GM18508 (cell line): ENCODE data around the gene DSCAM.

Experiments used
- ATAC-seq: cut with Tn5 transposase; IDR thresholded peaks from one replicate; pipeline ENCODE4 v1.9.1; 2021; ENCODE audit warnings: moderate number of reproducible peaks; ENCODE audit not compliant: insufficient read depth, unreplicated experiment

The DSCAM gene

DNA sequence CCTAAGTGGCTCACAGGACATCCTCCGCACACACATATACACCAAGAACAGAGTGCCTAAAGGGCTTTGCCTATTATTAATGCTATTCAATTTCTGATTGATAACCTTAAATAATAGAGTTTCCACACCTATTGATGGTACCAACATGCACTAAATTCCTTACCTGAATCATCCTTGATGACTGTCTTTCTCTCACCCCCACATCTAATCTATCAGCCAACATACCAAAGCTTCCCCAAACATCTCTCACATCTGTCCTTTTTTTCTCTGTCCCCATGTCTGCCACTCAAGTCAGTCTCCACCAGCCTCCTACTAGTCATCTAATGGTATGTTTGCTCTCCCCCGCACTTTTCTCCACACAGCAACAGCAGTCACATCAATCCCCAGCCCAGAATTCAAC lies 174.4 kb downstream of the DSCAM start:
- ATAC-seq: no peak

DNA sequence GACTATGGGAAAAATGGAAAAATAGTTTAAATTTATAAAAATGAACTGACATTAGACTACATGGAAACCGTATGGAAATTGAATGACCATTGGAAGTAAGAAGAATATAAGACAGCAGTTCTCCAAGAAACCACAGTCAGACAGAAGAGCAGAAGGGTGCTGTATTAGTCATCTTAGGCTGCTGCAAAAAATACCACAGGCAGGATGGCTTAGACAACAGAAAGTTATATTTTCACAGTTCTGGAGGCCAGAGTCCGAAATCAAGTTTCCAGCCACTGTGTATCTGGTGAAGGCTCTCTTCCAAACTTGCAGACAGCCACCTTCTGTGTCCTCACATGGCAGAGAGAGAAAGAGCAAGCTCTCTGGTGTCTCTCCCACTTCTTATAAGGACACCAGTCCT lies 175.2 kb downstream of the DSCAM start:
- no peak for ATAC-seq

DNA sequence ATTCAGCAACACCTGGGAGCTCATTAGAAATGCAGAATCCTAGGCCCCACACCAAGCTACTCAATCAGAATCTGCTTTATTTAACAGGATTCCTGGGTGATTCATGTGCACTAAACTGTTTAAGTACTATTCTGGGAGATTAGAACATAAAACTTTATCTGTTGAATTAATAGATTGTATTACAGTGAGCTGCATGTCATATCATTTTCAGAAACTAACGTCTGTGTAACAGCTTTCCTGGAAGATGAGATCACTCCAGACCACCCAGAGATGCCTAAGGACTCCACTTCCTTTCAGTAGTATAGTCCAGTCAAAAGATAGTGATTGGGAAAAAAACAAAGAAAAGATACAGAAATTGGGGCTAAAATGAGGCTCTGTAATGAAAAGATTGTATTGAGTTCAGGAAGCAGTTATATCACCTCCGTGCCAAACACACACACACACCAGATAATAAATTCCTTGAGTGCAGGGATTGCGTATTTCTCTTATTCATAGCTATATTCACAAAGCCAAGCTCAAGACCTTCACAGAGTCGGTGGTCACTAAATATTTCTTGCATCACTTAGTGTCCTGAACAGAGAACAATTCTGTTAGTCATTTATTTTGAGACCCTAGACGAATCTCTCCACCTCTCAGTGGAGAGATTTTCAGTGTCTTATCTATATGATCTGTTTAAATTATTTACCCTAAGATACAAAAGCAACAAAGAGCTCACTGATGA lies 178.2 kb downstream of the DSCAM start:
- ATAC-seq: no peak

DNA sequence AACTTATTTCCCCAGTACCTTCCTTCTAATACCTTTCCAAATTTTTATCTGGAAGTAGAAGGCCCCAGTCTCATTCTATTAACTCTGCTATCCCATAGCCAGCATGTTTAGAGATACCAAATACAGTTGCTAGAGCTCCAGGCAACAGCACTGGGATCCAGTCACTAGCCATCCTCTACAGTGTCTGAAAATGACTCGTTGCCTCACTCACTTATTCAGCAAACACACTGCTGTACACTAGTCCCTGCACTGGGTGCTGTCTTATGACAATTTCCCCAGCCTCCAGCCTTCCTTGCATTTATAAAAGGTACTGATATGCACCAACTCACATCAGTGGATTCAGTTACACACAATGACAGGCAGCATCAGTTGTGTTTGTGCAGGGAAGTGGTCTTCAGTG lies 179.0 kb downstream of the DSCAM start:
- no peak for ATAC-seq

DNA sequence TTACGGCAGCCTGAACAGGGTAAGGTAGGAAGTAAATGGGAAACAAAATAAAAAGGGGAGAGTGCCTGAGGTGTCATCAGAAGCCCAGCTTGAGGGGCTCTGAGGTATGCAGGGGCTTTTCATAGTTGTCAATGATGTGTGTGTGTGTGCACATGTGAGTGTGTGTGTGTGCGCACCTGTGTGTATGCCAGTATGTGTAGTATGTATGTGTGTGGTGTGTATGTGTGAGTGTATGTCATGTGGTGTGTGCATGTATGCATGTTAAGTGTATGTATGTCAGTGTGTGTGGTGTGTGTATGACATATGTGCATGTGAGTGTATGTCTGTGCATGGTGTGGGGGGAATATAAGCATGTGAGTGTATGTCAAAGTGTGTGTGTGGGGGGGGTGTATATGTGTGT lies 184.1 kb downstream of the DSCAM start:
- no peak for ATAC-seq

DNA sequence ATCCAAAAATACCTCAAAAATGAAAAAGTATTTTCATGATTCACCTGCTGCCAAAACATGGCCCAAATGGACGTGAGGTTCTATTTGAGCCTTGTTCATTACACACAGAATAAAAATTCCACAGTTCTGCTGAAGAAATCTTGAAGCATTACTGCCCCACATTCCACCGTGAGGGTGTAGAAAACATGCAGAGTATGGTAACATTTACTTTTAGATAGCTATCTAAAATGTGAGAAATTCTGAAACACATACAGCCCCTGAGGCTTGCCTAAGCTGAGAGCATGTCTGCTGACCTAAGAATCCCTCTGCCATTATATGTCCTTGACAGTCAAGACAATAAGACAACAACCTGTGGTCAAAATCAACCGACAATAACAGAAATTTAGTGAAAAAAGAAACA lies 186.5 kb downstream of the DSCAM start:
- ATAC-seq: no peak

DNA sequence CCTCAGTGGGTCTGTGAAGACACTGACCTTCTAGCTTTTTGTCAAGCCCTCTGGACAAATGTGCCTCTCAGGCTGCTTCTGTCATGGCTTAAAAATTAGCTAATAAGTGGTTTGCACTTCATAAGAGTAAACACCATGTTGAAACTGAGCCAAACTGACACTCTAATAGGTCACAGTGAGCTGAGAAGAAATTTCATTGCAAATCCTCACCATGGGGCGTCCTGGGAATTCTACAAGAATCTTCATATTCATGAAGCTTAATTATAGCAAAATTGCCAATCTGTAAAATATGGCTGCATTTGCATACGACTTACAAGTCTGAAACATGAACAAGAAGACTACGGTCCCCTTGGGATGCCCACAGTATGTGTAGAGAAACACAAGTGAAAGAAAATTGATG lies 188.6 kb downstream of the DSCAM start:
- ATAC-seq: no peak

DNA sequence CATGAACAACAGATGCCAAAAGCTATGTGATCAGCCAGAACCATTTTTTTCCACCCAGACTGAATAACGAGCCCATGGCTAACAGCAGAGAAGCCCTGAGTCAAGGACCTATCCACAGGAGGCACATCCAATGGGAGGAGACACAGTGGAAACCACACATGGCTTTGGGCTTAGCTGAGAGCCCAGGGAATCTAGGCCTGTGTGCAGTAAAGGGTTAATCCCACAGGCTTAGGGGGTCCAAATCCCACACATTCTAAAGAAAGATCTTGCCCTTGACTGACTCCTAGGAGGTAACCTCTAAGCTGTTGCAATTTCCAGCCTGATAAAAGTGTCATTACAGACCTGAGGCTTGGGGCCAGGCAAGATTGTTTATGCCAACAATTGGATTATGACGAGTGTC lies 194.5 kb downstream of the DSCAM start:
- no peak for ATAC-seq

DNA sequence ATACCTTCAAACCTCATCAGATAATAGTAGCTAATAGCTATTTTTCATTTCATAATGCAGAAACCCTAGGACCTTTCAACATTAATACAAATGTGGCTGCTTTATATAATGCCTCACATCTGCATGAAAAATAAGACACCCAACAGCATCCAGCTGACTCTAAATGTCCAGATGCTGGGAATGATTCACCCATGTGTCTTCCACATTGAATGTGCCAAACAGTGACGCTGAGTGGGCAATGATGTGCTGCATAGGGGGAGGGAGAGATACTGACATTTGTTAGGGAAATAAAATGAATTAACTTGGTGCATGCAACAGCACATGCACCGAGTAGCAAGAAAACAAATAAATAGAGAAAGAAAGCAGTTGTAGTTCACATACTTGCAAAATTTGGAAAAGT lies 199.3 kb downstream of the DSCAM start:
- no peak for ATAC-seq

DNA sequence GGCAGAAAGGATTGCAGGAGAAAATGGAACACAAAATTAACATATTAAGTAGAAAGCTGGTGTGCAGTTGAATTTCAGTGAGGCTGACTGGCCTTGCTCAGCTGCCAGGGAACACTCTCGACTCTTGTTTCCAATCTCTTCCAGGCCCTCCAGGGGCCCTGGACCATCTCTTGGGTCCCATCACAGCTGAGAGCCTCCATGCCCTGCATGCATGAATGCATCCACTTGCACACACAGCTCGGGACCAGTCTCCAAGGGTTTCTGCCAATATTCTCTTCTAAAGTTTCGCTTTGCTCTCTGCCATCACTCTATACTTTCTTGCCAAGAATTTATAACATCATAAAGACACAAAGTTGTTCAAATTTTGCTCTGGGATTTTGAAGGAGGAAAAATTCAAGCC lies 200.3 kb downstream of the DSCAM start:
- ATAC-seq: no peak

DNA sequence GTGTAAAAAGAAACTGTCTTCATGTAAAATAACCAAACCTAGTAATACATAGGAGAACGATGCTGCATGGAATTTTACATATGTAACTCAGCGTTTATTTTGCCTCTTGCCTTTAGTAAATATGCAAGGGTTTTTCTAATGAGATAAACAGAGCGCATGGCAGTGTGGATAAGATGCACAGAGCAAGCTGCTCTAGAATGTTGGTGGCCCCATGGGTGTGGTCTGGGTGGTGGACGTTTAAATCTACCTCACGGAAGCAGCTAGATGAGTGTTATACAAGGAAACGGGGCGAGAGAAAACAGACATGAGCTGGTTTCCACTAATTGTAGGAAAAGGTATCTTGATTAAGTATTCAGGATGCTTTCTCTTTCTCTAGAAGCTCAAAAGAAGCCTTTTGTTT lies 205.9 kb downstream of the DSCAM start:
- ATAC-seq: no peak

DNA sequence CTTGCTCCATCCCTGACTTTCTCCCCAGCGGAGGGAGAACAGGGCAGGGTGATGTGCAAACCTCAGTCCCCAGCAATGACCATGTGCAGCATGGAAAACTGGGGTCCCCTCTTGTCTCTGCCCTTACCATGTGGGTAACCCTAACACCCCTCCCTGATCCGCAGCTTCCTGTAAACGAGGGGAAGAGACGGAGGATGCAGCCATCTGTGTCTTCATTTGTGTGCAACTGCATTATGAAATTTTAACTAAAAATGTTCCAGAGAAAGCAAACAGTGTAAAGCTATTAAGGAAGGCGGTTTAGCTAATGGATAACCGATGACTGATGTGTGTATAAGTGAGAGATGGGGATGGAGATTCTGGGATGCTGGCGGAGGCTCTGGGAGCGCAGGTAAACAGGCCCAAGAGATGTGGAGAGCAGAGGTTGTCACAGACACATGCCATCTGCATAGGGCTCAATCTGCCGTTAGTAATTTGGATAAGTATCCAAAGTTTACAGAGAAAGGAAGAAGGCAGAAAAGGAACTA lies 206.6 kb downstream of the DSCAM start:
- ATAC-seq: no peak

DNA sequence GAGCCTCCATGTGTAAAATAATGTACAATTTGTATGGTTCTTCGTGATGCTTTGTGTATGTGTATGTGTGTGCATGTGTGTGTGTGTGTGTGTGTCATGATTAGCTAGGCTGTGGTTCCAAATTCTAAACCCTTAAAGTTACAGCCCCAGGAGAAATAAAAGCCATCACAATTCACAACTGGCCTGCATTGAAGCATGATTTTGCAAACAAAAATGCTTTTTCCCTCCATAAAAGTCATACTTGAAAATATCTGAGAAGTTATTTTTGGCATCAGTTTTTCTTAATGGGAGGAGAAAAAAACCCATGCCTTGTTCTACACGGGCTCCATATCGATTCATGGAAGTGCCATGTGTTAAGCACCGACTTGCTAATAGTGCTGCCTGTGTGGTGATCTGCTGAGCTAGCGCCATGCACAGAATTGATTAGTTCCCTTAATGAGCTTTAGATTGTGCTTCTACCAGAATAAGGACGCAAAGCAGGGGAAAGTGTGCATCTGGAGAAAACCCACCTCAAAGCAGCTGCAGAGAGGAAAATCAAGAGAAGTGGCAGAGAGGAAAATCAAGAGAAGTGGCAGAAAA lies 207.3 kb downstream of the DSCAM start:
- no peak for ATAC-seq

DNA sequence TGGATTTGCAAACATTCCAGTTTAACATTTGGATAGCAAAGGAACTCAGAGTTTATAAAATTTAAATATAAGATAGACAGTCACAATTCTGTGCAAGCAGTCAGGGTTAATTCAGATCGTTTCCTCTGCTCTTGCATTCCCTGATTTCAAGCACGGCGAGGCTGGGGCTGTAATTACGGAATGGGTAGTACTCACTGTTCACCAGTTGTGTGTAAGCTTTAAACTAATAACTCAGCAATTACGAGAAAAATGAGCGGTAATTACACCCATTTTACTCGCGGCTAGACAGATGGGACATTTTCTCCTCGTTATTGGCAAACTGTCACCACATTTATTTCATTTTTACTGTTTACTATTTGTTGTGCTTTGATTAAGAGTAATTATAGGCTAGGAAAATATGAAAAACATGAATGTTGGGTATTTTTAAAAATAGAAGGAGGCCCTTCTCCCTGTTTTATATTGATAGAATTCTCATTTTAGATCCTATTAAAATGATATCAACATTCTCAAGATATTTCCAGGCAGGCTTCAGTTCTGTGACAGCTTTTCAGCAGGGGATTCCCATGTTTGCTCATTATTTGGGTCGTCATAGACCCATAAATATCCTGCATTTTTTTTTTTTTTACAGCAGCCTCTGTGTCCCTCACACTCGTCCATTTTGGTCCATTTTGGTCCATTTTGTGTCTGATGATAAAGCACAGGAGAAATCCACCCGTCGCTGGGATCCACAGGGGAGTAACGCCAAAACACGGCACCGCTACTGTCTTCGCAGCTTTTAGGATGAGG lies 208.3 kb downstream of the DSCAM start:
- no peak for ATAC-seq

DNA sequence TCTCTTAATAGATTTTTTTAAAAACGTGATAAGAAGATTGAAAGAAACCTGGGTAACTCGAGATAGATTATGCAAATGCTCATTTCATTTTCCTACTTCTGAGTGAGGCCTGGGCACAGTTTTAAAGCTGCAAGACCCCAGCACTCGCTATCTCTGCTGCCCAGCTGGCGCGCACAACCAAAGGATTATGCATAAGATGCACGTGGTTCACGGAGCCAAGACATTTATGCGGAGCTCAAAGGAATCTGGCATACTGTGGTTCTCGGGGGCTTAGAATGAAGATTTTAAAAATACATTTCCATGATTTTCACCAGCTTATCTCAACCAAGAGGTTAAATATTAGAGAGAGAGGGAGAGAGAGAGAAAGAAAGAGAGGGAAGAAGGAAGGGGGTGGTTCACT lies 210.9 kb downstream of the DSCAM start:
- no peak for ATAC-seq

DNA sequence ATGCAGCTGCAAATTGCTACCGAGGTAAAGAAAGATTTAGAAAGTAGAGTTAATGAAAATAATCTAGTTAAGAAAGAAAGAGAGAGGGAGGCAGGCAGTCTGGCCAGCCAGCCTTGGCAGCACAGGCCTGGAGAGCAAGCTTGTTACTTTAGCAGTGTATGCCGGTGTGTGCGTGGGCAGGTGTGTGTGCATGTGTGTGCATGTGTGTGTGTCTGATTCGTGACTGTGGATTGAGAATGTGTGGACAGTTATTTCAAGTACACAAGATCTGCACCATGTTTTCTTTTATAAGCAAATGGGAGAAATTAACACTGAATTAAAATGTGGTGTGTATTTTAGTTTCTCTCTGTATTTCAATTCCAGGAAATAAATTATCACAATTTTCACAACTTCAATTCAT lies 211.6 kb downstream of the DSCAM start:
- no peak for ATAC-seq

DNA sequence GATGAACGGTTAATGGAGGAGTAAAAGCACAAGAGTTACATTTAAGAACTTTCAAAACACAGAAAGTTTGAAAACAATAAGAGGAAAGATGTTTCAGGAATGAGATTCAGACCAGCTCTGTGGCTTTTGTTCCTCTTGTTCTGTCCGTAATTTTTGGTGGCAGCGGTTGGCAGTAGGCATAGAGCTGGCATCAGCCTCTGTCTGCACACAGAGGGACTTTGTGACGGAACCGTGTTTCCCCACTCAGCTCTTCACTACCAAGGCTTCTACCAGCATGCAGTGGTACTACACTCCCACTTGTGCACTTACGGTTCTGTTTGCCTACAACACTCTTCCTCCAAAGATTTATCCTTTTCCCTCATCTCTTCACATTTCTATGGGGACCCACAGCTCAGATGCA lies 212.8 kb downstream of the DSCAM start:
- ATAC-seq: no peak

DNA sequence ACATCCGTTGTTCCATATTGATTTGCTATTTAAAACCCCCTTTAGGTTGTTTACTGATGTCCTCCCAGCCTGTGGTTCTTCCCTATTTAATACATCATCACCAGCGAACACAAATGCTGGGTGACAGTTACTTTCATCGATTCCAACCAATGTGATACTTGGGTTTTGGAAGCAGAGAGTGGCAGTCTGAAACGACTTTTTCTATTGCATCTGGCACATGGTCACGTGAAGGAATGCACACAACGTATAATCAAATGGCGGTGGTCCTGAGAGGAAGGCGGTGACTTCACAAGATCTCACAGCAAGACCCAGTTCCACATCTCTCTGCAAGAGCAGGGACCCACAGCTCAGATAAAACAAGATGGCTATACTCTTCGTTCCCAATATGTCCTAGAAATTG lies 213.9 kb downstream of the DSCAM start:
- no peak for ATAC-seq

DNA sequence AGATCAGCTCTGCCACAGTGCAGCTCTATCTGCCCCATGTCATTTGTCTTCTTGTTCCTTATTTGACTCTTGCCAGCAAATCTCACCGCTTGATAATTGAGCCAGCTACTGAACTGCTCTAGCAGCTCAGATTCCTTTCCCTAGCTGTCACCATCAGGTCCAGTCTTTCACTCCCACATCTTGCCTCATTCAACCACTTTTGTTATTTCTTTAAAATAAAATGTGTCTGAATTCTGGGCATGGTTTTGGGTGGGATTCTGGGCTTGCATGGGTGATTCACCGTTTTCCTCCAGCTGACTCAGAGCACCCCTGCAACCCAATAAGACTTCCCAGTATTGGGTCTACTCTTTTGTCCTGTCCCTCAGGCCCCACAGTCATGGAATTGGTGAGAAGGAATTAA lies 215.7 kb downstream of the DSCAM start:
- no peak for ATAC-seq

DNA sequence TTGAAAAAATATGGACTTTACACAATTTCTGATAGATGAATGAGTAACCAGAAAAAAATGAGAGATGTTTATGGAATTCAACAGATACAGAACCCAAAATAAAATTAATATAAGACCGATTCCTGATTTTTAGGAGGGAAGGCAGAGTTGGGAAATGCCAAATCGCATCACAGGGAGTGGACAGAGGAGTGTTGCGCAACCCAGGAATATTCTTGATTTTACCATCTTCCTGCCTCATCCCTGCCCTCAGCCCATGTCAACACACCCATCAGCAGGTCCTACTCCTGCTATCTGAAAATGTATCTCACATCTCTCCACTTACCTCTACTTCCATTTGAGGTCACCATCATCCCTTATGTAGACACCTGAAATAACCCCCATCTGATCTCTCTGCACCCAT lies 221.0 kb downstream of the DSCAM start:
- ATAC-seq: no peak

DNA sequence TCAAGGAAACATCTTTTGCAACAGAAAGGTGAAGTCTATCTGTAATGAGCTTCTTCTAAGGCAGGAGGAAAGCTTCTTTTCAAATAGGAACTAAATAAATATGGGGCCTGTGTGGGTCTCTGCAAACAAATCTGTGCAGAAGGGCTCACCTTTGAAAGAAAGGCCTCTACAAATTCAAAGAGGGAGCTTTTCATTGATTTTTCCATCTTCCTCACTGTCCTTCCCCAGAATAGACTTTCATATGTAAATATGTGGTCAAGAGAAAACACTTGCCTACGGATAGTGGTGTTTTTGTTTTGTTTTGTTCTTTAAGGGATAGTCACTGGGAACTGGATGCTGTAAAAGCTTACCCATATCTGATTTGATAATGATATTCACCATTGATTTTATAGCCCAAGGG lies 223.4 kb downstream of the DSCAM start:
- ATAC-seq: no peak
